ENCODE results near the gene FKTN.

The FKTN gene

DNA sequence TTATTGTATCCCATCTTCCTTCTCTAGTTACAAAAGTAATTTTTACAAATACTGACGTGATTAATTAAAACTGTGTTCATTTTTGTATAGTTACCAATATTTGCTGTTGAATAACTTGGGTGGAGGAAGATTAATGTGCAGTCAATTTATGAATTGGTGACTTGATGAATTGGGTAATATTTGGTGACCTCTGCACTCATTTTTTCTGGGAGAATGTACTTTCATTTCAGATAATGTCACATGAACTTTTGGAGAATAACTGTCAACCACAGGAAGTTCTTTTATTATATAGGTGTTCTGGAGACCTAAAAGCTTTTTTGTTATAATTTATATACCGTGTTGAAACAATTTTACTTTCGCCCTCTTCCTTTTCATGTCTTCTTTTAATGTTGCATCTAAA is 26.4 kb upstream of the FKTN start:
- Histone ChIP-seq H3K4me1 (ENCODE audit: insufficient read depth, low read length, severe bottlenecking) (no peaks in the 10 kb centered on the region), H4K20me1 (ENCODE audit: insufficient read depth, low read length) (no peaks in the 10 kb centered on the region), H3K9me2 (ENCODE audit: low read depth, low read length) (no peaks in the 10 kb centered on the region), H3K9ac (ENCODE audit: low read length) (no peak overlapping the region), H3F3A (ENCODE audit: insufficient read depth, low read length) (no peaks in the 10 kb centered on the region), H3K27ac (ENCODE audit: low read depth, low read length, poor library complexity, severe bottlenecking) (no peak overlapping the region), H3K79me2 (ENCODE audit: insufficient read depth, low read length) (no peaks in the 10 kb centered on the region), H3K4me3 (ENCODE audit: low read depth, low read length, poor library complexity, severe bottlenecking) (no peak overlapping the region), H3K27me3 (ENCODE audit: insufficient read depth, low read length) (no peaks in the 10 kb centered on the region), H3K9me3 (ENCODE audit: low read length) (no peaks in the 10 kb centered on the region), H3K36me3 (ENCODE audit: insufficient read depth, low read length) (no peaks in the 10 kb centered on the region), H2AFZ (ENCODE audit: low read length) (no peak overlapping the region), H3K4me2 (ENCODE audit: low read length) (no peak overlapping the region)
- TF ChIP-seq EZH2 (IDR thresholded peaks at IDR 0.05; ENCODE audit: borderline replicate concordance, low read length) (no peak), CTCF (IDR thresholded peaks at IDR 0.05; ENCODE audit: low read length) (no peak)

DNA sequence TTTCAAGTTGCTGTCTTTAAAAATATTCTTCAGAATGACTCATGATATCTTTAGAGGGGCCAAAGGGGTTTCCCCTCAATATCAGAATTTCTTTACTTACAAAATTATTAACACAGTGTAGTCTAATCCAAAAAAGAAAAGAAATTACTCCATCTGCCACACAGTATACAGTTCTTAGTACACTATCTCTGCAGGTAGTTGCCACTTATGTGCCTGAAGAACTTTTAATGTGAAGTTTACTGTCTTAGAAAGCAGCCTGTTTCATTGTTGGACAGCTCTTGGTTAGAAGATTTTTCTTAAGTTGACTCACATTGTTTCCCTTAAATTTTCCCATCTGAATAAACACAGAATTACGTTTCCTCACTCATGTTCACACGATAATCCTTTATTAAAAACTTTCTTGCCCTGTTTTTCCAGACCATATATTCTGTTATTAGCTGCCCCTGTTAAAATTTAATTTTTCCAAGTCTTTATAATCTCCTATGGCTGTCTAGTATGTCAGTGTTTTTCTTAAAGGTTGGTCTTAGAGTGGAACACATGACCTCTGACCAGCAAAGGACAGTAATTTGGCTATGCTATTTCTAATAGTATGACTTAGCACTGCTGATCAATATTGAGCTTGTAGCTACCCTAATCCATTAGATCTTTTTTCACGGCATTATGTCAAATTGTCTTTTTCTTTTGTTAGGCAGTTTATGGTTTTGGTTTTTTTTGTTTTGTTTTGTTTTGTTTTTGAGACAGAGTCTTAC is 21.8 kb upstream of the FKTN start:
- no peak overlapping the region for H2AFZ ChIP-seq (ENCODE audit: low read length)
- no peaks in the 10 kb centered on the region for H3K36me3 ChIP-seq (ENCODE audit: insufficient read depth, low read length)
- no peaks in the 10 kb centered on the region for H3K4me1 ChIP-seq (ENCODE audit: insufficient read depth, low read length, severe bottlenecking)
- H4K20me1 ChIP-seq (ENCODE audit: insufficient read depth, low read length): no peaks in the 10 kb centered on the region
- H3K79me2 ChIP-seq (ENCODE audit: insufficient read depth, low read length): no peaks in the 10 kb centered on the region
- no peaks in the 10 kb centered on the region for H3K9me3 ChIP-seq (ENCODE audit: low read length)
- no peak overlapping the region for H3K27ac ChIP-seq (ENCODE audit: low read depth, low read length, poor library complexity, severe bottlenecking)
- TF ChIP-seq EZH2 (IDR thresholded peaks at IDR 0.05; ENCODE audit: borderline replicate concordance, low read length) (no peak), CTCF (IDR thresholded peaks at IDR 0.05; ENCODE audit: low read length) (no peak)
- no peaks in the 10 kb centered on the region for H3F3A ChIP-seq (ENCODE audit: insufficient read depth, low read length)
- no peak overlapping the region for H3K9ac ChIP-seq (ENCODE audit: low read length)
- no peak overlapping the region for H3K4me3 ChIP-seq (ENCODE audit: low read depth, low read length, poor library complexity, severe bottlenecking)
- no peak overlapping the region for H3K4me2 ChIP-seq (ENCODE audit: low read length)
- no peaks in the 10 kb centered on the region for H3K27me3 ChIP-seq (ENCODE audit: insufficient read depth, low read length)
- no peaks in the 10 kb centered on the region for H3K9me2 ChIP-seq (ENCODE audit: low read depth, low read length)

- Histone ChIP-seq H3K79me2 (ENCODE audit: insufficient read depth, low read length) (no peaks in the 10 kb centered on the region), H3K4me1 (ENCODE audit: insufficient read depth, low read length, severe bottlenecking) (no peaks in the 10 kb centered on the region), H3K4me3 (ENCODE audit: low read depth, low read length, poor library complexity, severe bottlenecking) (no peak overlapping the region), H3K9ac (ENCODE audit: low read length) (no peak overlapping the region), H3K27me3 (ENCODE audit: insufficient read depth, low read length) (no peaks in the 10 kb centered on the region), H4K20me1 (ENCODE audit: insufficient read depth, low read length) (no peaks in the 10 kb centered on the region), H3K27ac (ENCODE audit: low read depth, low read length, poor library complexity, severe bottlenecking) (no peak overlapping the region), H3F3A (ENCODE audit: insufficient read depth, low read length) (no peaks in the 10 kb centered on the region), H3K36me3 (ENCODE audit: insufficient read depth, low read length) (no peaks in the 10 kb centered on the region), H3K9me2 (ENCODE audit: low read depth, low read length) (no peaks in the 10 kb centered on the region), H3K9me3 (ENCODE audit: low read length) (no peaks in the 10 kb centered on the region), H2AFZ (ENCODE audit: low read length) (no peak overlapping the region), H3K4me2 (ENCODE audit: low read length) (no peak overlapping the region)
- TF ChIP-seq CTCF (IDR thresholded peaks at IDR 0.05; ENCODE audit: low read length) (peak; percentile 29; the same call in 1 of the 2 replicates), EZH2 (IDR thresholded peaks at IDR 0.05; ENCODE audit: borderline replicate concordance, low read length) (no peak)
These were observed 18.5 kb upstream of the FKTN start for GRCh38 chr9:105539452-105539851.
